Trophoblast cell (in vitro differentiated cells and primary cell): Measurements from ENCODE around the gene PLXND1.

Source experiments
- DNase-seq, 2 donors: peaks; one replicate each; pipeline ENCODE4 v3.0.0-alpha.2; 2016
- H2AFZ ChIP-seq: 2 replicates; pipeline ENCODE4 v1.6.1; 2013; ENCODE audit warnings: low read length, moderate library complexity, mild to moderate bottlenecking; ENCODE audit not compliant: insufficient read depth, poor library complexity
- H2AK5ac ChIP-seq: 2 replicates; pipeline ENCODE4 v1.6.1; 2013; ENCODE audit warnings: mild to moderate bottlenecking, low read length
- H2BK120ac ChIP-seq: 2 replicates; pipeline ENCODE4 v1.6.1; 2013; ENCODE audit warnings: low read length, mild to moderate bottlenecking, moderate library complexity; ENCODE audit not compliant: insufficient read depth, poor library complexity
- H2BK12ac ChIP-seq: 2 replicates; pipeline ENCODE4 v1.6.1; 2013; ENCODE audit warnings: mild to moderate bottlenecking, low read length, moderate library complexity
- H2BK5ac ChIP-seq: 2 replicates; pipeline ENCODE4 v1.6.1; 2013; ENCODE audit warnings: low read length, low read depth, moderate library complexity, mild to moderate bottlenecking; ENCODE audit not compliant: poor library complexity
- H3K14ac ChIP-seq: 2 replicates; pipeline ENCODE4 v1.6.1; 2013; ENCODE audit warnings: mild to moderate bottlenecking, low read length
- H3K18ac ChIP-seq: 2 replicates; pipeline ENCODE4 v1.6.1; 2013; ENCODE audit warnings: mild to moderate bottlenecking, low read length
- H3K23ac ChIP-seq: 2 replicates; pipeline ENCODE4 v1.6.1; 2013; ENCODE audit warnings: low read length
- H3K27ac ChIP-seq: 2 replicates; pipeline ENCODE4 v1.5.1; 2013; ENCODE audit warnings: low read depth, mild to moderate bottlenecking, inconsistent platforms, low read length, moderate library complexity
- H3K27me3 ChIP-seq: 2 replicates; pipeline ENCODE4 v1.6.1; 2013; ENCODE audit warnings: inconsistent platforms, mild to moderate bottlenecking, low read length, moderate library complexity; ENCODE audit not compliant: insufficient read depth
- H3K36me3 ChIP-seq, 2 experiments: 1 replicate in 1 of 2; 2 replicates in 1 of 2; pipeline ENCODE4 v1.6.1; 2013; ENCODE audit warnings: low read length in 2 of 2, mild to moderate bottlenecking in 2 of 2, moderate library complexity in 1 of 2; ENCODE audit not compliant: insufficient read depth in 2 of 2, control insufficient read depth in 1 of 2
- H3K4ac ChIP-seq: 2 replicates; pipeline ENCODE4 v1.6.1; 2013; ENCODE audit warnings: low read depth, mild to moderate bottlenecking, low read length, moderate library complexity
- H3K4me1 ChIP-seq, 2 experiments: 1 replicate in 1 of 2; 2 replicates in 1 of 2; pipeline ENCODE4 v1.6.1; 2013; ENCODE audit warnings: low read length in 2 of 2, mild to moderate bottlenecking in 2 of 2, moderate library complexity in 1 of 2; ENCODE audit not compliant: insufficient read depth in 2 of 2, control insufficient read depth in 1 of 2
- H3K4me2 ChIP-seq: 2 replicates; pipeline ENCODE4 v1.6.1; 2013; ENCODE audit warnings: inconsistent platforms, mild to moderate bottlenecking, low read length, moderate library complexity
- H3K4me3 ChIP-seq: 2 replicates; pipeline ENCODE4 v1.5.1; 2013; ENCODE audit warnings: mild to moderate bottlenecking, low read depth, low read length, inconsistent platforms
- H3K79me1 ChIP-seq: one replicate; pipeline ENCODE4 v1.6.1; 2013; ENCODE audit warnings: low read length
- H3K79me2 ChIP-seq: 2 replicates; pipeline ENCODE4 v1.6.1; 2013; ENCODE audit warnings: low read length, mild to moderate bottlenecking; ENCODE audit not compliant: control insufficient read depth, insufficient read depth, poor library complexity
- H3K9ac ChIP-seq: 2 replicates; pipeline ENCODE4 v1.6.1; 2013; ENCODE audit warnings: mild to moderate bottlenecking, low read length
- H3K9me3 ChIP-seq: 2 replicates; pipeline ENCODE4 v1.6.1; 2013; ENCODE audit warnings: low read depth, mild to moderate bottlenecking, control low read depth, inconsistent platforms, low read length; ENCODE audit not compliant: insufficient read depth
- H4K12ac ChIP-seq: 2 replicates; pipeline ENCODE4 v1.6.1; 2013; ENCODE audit warnings: low read depth, mild to moderate bottlenecking, low read length, moderate library complexity
- H4K8ac ChIP-seq: 2 replicates; pipeline ENCODE4 v1.6.1; 2013; ENCODE audit warnings: low read depth, mild to moderate bottlenecking, low read length, moderate library complexity
- H4K91ac ChIP-seq: one replicate; pipeline ENCODE4 v1.6.1; 2013; ENCODE audit warnings: low read depth, mild to moderate bottlenecking, low read length, moderate library complexity
- WGBS: extraction: QIAGEN DNeasy Blood & Tissue Kit; methylation state at CpG from one replicate; pipeline ENCODE4 v1.1.7; 2013; ENCODE audit warnings: missing lambda C conversion rate; ENCODE audit not compliant: insufficient read length, insufficient coverage; ENCODE audit errors: extremely low coverage; 5-methylcytosine and 5-hydroxymethylcytosine counted together

Gene PLXND1

GRCh38 chr3:129587566-129588210 is 18.8 kb downstream of the PLXND1 start:
- H3K4me2 ChIP-seq = no peak overlapping the region
- H2AFZ ChIP-seq = no peak overlapping the region
- no peaks in the 10 kb centered on the region for H3K27me3 ChIP-seq
- DNase-seq = peak; percentile 96 to 98
- peaks cover 14% of the 10 kb centered on the region for H3K79me2 ChIP-seq
- H3K4me1 ChIP-seq = peaks cover 35 to 40% of the 10 kb centered on the region in 2 experiments
- no peak overlapping the region for H4K12ac ChIP-seq
- peaks cover 59 to 64% of the 10 kb centered on the region in 2 experiments for H3K36me3 ChIP-seq
- peaks cover 21% of the 10 kb centered on the region for H3K79me1 ChIP-seq
- H4K91ac ChIP-seq = peak overlapping the region; percentile 27
- peak overlapping the region; percentile 59 for H4K8ac ChIP-seq
- no CpG with 5 or more reads among the region's 10 CpGs for WGBS
- H2BK12ac ChIP-seq = peak overlapping the region; percentile 23
- H3K9me3 ChIP-seq = peaks cover 2% of the 10 kb centered on the region
- H3K27ac ChIP-seq = peak overlapping the region; percentile 18
- peak overlapping the region; percentile 40 for H2BK120ac ChIP-seq
- H2BK5ac ChIP-seq = peak overlapping the region; percentile 25
- no peak overlapping the region for H3K4me3 ChIP-seq
- peak overlapping the region; percentile 25 for H3K4ac ChIP-seq
- peak overlapping the region; percentile 23 for H2AK5ac ChIP-seq
- no peak overlapping the region for H3K9ac ChIP-seq
- H3K14ac ChIP-seq = peak overlapping the region; percentile 36
- peak overlapping the region; percentile 59 for H3K18ac ChIP-seq
- H3K23ac ChIP-seq = no peak overlapping the region

- Histone ChIP-seq H3K36me3 (peaks cover 66 to 72% of the 10 kb centered on the region in 2 experiments), H3K79me1 (peaks cover 17% of the 10 kb centered on the region), H3K4ac (no peak overlapping the region), H4K8ac (no peak overlapping the region), H2BK120ac (peak overlapping the region; percentile 40), H3K4me1 (peaks cover 32 to 36% of the 10 kb centered on the region in 2 experiments), H4K12ac (no peak overlapping the region), H2BK12ac (peak overlapping the region; percentile 23), H2AFZ (no peak overlapping the region), H3K4me3 (no peak overlapping the region), H3K79me2 (peaks cover 12% of the 10 kb centered on the region), H3K4me2 (no peak overlapping the region), H4K91ac (peak overlapping the region; percentile 30), H3K27me3 (no peaks in the 10 kb centered on the region), H3K9me3 (peaks cover 2% of the 10 kb centered on the region), H2BK5ac (no peak overlapping the region), H3K14ac (peak overlapping the region; percentile 29), H3K9ac (no peak overlapping the region), H3K23ac (no peak overlapping the region), H2AK5ac (peak overlapping the region; percentile 23), H3K27ac (no peak overlapping the region), H3K18ac (peak overlapping the region; percentile 22)
- WGBS = no CpG with 5 or more reads among the region's 17 CpGs
- peak; percentile 24 to 47 for DNase-seq
Observed at GRCh38 chr3:129586746-129587430, 19.6 kb downstream of the PLXND1 start.

GRCh38 chr3:129585949-129586657 is 20.4 kb downstream of the PLXND1 start:
- no peak overlapping the region for H2BK5ac ChIP-seq
- no peak overlapping the region for H3K4ac ChIP-seq
- no peaks in the 10 kb centered on the region for H3K27me3 ChIP-seq
- peaks cover 12% of the 10 kb centered on the region for H3K79me2 ChIP-seq
- H2BK12ac ChIP-seq = no peak overlapping the region
- no peak overlapping the region for H3K4me2 ChIP-seq
- H3K79me1 ChIP-seq = peaks cover 17% of the 10 kb centered on the region
- peaks cover 32 to 33% of the 10 kb centered on the region in 2 experiments for H3K4me1 ChIP-seq
- H2BK120ac ChIP-seq = no peak overlapping the region
- no peak overlapping the region for H2AFZ ChIP-seq
- no peak overlapping the region for H3K27ac ChIP-seq
- no peak overlapping the region for H3K23ac ChIP-seq
- no peak overlapping the region for H2AK5ac ChIP-seq
- no peak overlapping the region for H3K4me3 ChIP-seq
- no peak overlapping the region for H3K14ac ChIP-seq
- H3K36me3 ChIP-seq = peaks cover 74 to 78% of the 10 kb centered on the region in 2 experiments
- peak overlapping the region; percentile 13 for H3K18ac ChIP-seq
- DNase-seq = no peak
- H4K12ac ChIP-seq = no peak overlapping the region
- no CpG with 5 or more reads among the region's 27 CpGs for WGBS
- H4K8ac ChIP-seq = no peak overlapping the region
- peaks cover 2% of the 10 kb centered on the region for H3K9me3 ChIP-seq
- no peak overlapping the region for H3K9ac ChIP-seq
- H4K91ac ChIP-seq = no peak overlapping the region

GRCh38 chr3:129584631-129585030 is 21.8 kb downstream of the PLXND1 start:
- no peak overlapping the region for H2BK120ac ChIP-seq
- no peak overlapping the region for H3K14ac ChIP-seq
- H3K79me1 ChIP-seq = peaks cover 10% of the 10 kb centered on the region
- peaks cover 88 to 90% of the 10 kb centered on the region in 2 experiments for H3K36me3 ChIP-seq
- H3K27ac ChIP-seq = no peak overlapping the region
- WGBS = no CpG with 5 or more reads among the region's 3 CpGs
- H3K4me2 ChIP-seq = no peak overlapping the region
- H3K4ac ChIP-seq = no peak overlapping the region
- DNase-seq = no peak
- no peak overlapping the region for H3K9ac ChIP-seq
- no peak overlapping the region for H3K23ac ChIP-seq
- H3K4me3 ChIP-seq = no peak overlapping the region
- no peak overlapping the region for H3K18ac ChIP-seq
- H4K91ac ChIP-seq = no peak overlapping the region
- H2AK5ac ChIP-seq = no peak overlapping the region
- H4K8ac ChIP-seq = no peak overlapping the region
- H4K12ac ChIP-seq = no peak overlapping the region
- peaks cover 2% of the 10 kb centered on the region for H3K9me3 ChIP-seq
- no peaks in the 10 kb centered on the region for H3K27me3 ChIP-seq
- no peak overlapping the region for H2BK12ac ChIP-seq
- H3K79me2 ChIP-seq = peaks cover 9% of the 10 kb centered on the region
- peaks cover 22% of the 10 kb centered on the region in 2 experiments for H3K4me1 ChIP-seq
- H2AFZ ChIP-seq = no peak overlapping the region
- H2BK5ac ChIP-seq = no peak overlapping the region
